Nephron progenitor cell (in vitro differentiated cells): ENCODE results near the gene THAP5.

Experiments
- DNase-seq: peaks from one replicate; pipeline ENCODE4 v3.0.0; 2021
- H3K27ac Mint-ChIP-seq: 2 replicates; pipeline ENCODE4 v1.8.0; 2021; ENCODE audit warnings: mild to moderate bottlenecking, moderate library complexity, mixed read lengths
- H3K27me3 Mint-ChIP-seq: 2 replicates; pipeline ENCODE4 v1.8.0; 2021; ENCODE audit warnings: mild to moderate bottlenecking, low read depth, mixed read lengths; ENCODE audit not compliant: poor library complexity
- H3K36me3 Mint-ChIP-seq: 2 replicates; pipeline ENCODE4 v1.8.0; 2021; ENCODE audit warnings: low read depth, mixed read lengths
- H3K4me1 Mint-ChIP-seq: 2 replicates; pipeline ENCODE4 v1.8.0; 2021; ENCODE audit warnings: mixed read lengths
- H3K4me3 Mint-ChIP-seq: 2 replicates; pipeline ENCODE4 v1.8.0; 2021; ENCODE audit warnings: mild to moderate bottlenecking, moderate library complexity, mixed read lengths
- H3K9me3 Mint-ChIP-seq: 2 replicates; pipeline ENCODE4 v1.8.0; 2021; ENCODE audit warnings: mild to moderate bottlenecking, moderate library complexity, mixed read lengths
- CTCF ChIP-seq: fragments of 200-600 bp; sonication (generic); IDR thresholded peaks from 2 replicates; pipeline ENCODE4 v1.5.0; 2021; ENCODE audit warnings: antibody characterized with exemption

The THAP5 gene

GRCh38 chr7:108611268-108611667 is 41.8 kb upstream of the THAP5 start:
- no peaks in the 10 kb centered on the region for H3K36me3 Mint-ChIP-seq
- H3K4me1 Mint-ChIP-seq = peaks cover 14% of the 10 kb centered on the region
- peaks cover 6% of the 10 kb centered on the region for H3K27me3 Mint-ChIP-seq
- DNase-seq = no peak
- no peak overlapping the region for H3K4me3 Mint-ChIP-seq
- no peak overlapping the region for H3K27ac Mint-ChIP-seq
- H3K9me3 Mint-ChIP-seq = peaks cover 8% of the 10 kb centered on the region
- no peak for TF ChIP-seq CTCF

- Mint-ChIP-seq H3K27me3 (peaks cover 10% of the 10 kb centered on the region), H3K9me3 (peaks cover 4% of the 10 kb centered on the region), H3K4me3 (no peak overlapping the region), H3K36me3 (no peaks in the 10 kb centered on the region), H3K27ac (no peak overlapping the region), H3K4me1 (peaks cover 14% of the 10 kb centered on the region)
- no peak for DNase-seq
- no peak for TF ChIP-seq CTCF
Measured at GRCh38 chr7:108609643-108610042, 40.1 kb upstream of the THAP5 start.

DNA sequence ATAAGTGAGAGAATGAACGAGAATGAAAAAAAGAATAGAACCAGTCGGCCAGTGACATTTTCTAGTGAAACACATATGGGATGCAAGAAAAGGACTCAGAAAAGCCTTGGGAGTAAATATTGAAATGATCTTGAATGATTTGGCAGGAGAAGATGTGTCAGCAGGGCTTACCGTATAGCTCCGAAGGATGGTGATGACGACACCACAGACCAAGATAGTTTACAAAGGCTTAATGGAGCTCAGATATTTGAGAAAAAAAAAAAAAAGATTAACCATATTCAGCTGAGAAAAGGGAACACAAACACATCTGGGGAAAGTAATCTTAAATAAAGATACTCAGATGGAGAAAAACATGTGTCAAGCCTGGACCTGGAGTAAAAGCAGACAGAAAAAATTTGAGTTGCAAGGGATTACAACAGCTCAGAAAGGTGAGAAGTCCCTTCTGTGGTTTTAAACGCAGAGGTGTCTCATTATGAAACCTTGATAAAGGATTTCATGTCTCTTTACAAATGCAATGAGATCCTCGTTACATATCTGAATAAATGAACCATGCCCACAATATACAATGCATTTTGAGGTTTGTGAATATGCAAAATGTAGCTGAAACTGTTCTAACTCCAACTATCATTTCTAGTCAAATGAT is 36.2 kb upstream of the THAP5 start:
- Mint-ChIP-seq H3K4me3 (no peak overlapping the region), H3K27me3 (peaks cover 10% of the 10 kb centered on the region), H3K36me3 (no peaks in the 10 kb centered on the region), H3K4me1 (no peaks in the 10 kb centered on the region), H3K9me3 (no peaks in the 10 kb centered on the region), H3K27ac (no peak overlapping the region)
- DNase-seq = no peak
- TF ChIP-seq CTCF = no peak

DNA sequence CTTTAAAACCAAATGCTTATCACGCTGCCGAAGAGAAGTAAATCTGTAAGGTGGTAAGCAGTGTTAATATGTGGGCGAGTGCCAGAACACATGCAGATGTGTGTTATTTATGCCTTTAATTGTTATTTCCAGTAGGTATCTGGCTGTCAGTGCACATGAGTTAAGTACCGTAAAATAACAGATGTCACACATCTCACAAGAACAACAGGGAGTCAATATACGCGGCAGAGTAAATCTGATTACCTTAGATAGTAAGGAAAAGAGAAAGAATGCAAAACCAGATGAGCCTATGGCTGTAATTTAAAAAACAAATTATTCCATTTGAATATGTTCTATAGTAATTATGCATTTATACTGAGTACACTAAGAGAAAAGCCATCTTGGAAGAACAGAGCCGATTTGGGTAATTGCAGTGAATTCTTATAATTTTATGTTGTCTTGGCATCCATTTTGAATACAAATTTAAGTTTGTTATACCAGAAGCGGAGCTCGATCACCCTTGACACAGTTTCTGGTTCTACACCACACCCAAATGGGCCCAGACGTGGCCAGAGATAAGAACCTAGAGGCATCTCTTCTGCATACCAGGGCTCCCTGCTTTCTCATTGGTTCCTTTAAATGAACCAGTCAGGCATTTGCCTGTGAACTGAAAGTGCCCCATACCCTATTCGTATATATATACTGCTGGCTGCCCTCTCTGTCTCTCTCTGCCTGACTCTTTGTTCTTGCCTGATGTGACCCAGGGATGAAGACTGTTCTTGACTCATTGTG is 35.0 kb upstream of the THAP5 start:
- no peak for TF ChIP-seq CTCF

GRCh38 chr7:108603656-108604306 is 34.3 kb upstream of the THAP5 start:
- TF ChIP-seq CTCF = no peak
- H3K27ac Mint-ChIP-seq = no peak overlapping the region
- H3K4me3 Mint-ChIP-seq = no peak overlapping the region
- no peaks in the 10 kb centered on the region for H3K9me3 Mint-ChIP-seq
- DNase-seq = no peak
- peaks cover 11% of the 10 kb centered on the region for H3K4me1 Mint-ChIP-seq
- H3K27me3 Mint-ChIP-seq = peaks cover 10% of the 10 kb centered on the region
- no peaks in the 10 kb centered on the region for H3K36me3 Mint-ChIP-seq

More for the DNA sequence above, 35.0 kb upstream of the THAP5 start:
- no peaks in the 10 kb centered on the region for H3K9me3 Mint-ChIP-seq
- no peak for DNase-seq
- H3K4me3 Mint-ChIP-seq = no peak overlapping the region
- H3K36me3 Mint-ChIP-seq = no peaks in the 10 kb centered on the region
- H3K27me3 Mint-ChIP-seq = peaks cover 10% of the 10 kb centered on the region
- H3K27ac Mint-ChIP-seq = no peak overlapping the region
- H3K4me1 Mint-ChIP-seq = peaks cover 4% of the 10 kb centered on the region
